IMR-90 (cell line): ENCODE results near the gene NRSN1. TPM values are rescaled to one million over a fixed set of nuclear protein-coding genes. Genes with fewer than 3 reads are reported as not detected.

Source experiments
- ATAC-seq: fragments of 200-7000 bp; cut with Tn5 transposase; 2 replicates; pipeline ENCODE4 v1.9.1; 2020; ENCODE audit warnings: low read depth, mild to moderate bottlenecking, moderate library complexity
- BruUV-seq: library from RNA; stranded (reverse); fragments of 400-500 nt; replicated peaks from 2 replicates; lab custom pipeline; 2021; lab: Mats Ljungman, UMichigan
- CTCF ChIA-PET: fragments of 300-600 bp; formaldehyde crosslinking; extraction: SDS; loops from one replicate; lab custom pipeline; 2021; ENCODE audit warnings: antibody characterized with exemption; lab: Yijun Ruan, JAX
- POLR2A ChIA-PET: fragments of 300-600 bp; sonication (Branson Sonifier 250); formaldehyde crosslinking; loops from one replicate; lab custom pipeline; 2022; ENCODE audit warnings: antibody characterized with exemption; ENCODE audit not compliant: unreplicated experiment; lab: Charles Lee
- DNase-seq: peaks from one replicate; pipeline ENCODE4 v3.0.0; 2013
- H2AFZ ChIP-seq: replicated peaks from 2 replicates; pipeline ENCODE3; 2013; ENCODE audit warnings: low read length, mild to moderate bottlenecking; ENCODE audit not compliant: poor library complexity
- H2AK5ac ChIP-seq: 2 replicates; pipeline ENCODE4 v1.6.1; 2013; ENCODE audit warnings: low read depth, low read length, inconsistent platforms
- H2AK9ac ChIP-seq: replicated peaks from 2 replicates; pipeline ENCODE3; 2013; ENCODE audit warnings: mild to moderate bottlenecking, low read depth, low read length, moderate library complexity; ENCODE audit not compliant: poor library complexity
- H2BK120ac ChIP-seq: 2 replicates; pipeline ENCODE4 v1.6.1; 2013; ENCODE audit warnings: low read depth, low read length, inconsistent platforms
- H2BK15ac ChIP-seq: 3 replicates; pipeline ENCODE4 v1.6.1; 2013; ENCODE audit warnings: low read depth, low read length, inconsistent platforms
- H2BK20ac ChIP-seq: 2 replicates; pipeline ENCODE4 v1.6.1; 2013; ENCODE audit warnings: low read depth, mild to moderate bottlenecking, inconsistent platforms, low read length, moderate library complexity
- H2BK5ac ChIP-seq: 2 replicates; pipeline ENCODE4 v1.6.1; 2013; ENCODE audit warnings: mild to moderate bottlenecking, low read depth, low read length, inconsistent platforms; ENCODE audit not compliant: poor library complexity, severe bottlenecking
- H3K14ac ChIP-seq: replicated peaks from 2 replicates; pipeline ENCODE4 v1.6.1; 2013; ENCODE audit warnings: low read depth, low read length, inconsistent platforms
- H3K18ac ChIP-seq: 2 replicates; pipeline ENCODE4 v1.6.1; 2013; ENCODE audit warnings: low read depth, low read length, control low read depth
- H3K23ac ChIP-seq: 2 replicates; pipeline ENCODE4 v1.6.1; 2013; ENCODE audit warnings: low read depth, low read length, inconsistent platforms
- H3K27ac ChIP-seq: 2 replicates; pipeline ENCODE4 v1.5.1; 2013; ENCODE audit warnings: mild to moderate bottlenecking, control low read depth, low read length; ENCODE audit not compliant: insufficient read depth
- H3K27me3 ChIP-seq: 2 replicates; pipeline ENCODE4 v1.6.1; 2013; ENCODE audit warnings: low read length; ENCODE audit not compliant: control insufficient read depth, insufficient read depth
- H3K36me3 ChIP-seq: 2 replicates; pipeline ENCODE4 v1.6.1; 2013; ENCODE audit warnings: low read length, mixed read lengths; ENCODE audit not compliant: control insufficient read depth, insufficient read depth
- H3K4ac ChIP-seq: 2 replicates; pipeline ENCODE4 v1.6.1; 2013; ENCODE audit warnings: low read depth, low read length, inconsistent platforms
- H3K4me1 ChIP-seq: 2 replicates; pipeline ENCODE4 v1.6.1; 2013; ENCODE audit warnings: low read length, mixed read lengths; ENCODE audit not compliant: control insufficient read depth, insufficient read depth
- H3K4me2 ChIP-seq: 2 replicates; pipeline ENCODE4 v1.6.1; 2013; ENCODE audit warnings: low read depth, mild to moderate bottlenecking, control low read depth, low read length, moderate library complexity
- H3K4me3 ChIP-seq: 2 replicates; pipeline ENCODE4 v1.5.1; 2013; ENCODE audit warnings: low read depth, mild to moderate bottlenecking, control low read depth, low read length, moderate library complexity; ENCODE audit not compliant: insufficient read depth
- H3K56ac ChIP-seq: 2 replicates; pipeline ENCODE4 v1.6.1; 2013; ENCODE audit warnings: low read length, inconsistent platforms; ENCODE audit not compliant: insufficient read depth; ENCODE audit errors: extremely low read depth
- H3K79me1 ChIP-seq, 2 experiments: 2 replicates each; pipeline ENCODE4 v1.6.1; 2013; ENCODE audit warnings: low read length in 2 of 2, inconsistent platforms in 1 of 2, low read depth in 1 of 2
- H3K9ac ChIP-seq: 2 replicates; pipeline ENCODE4 v1.6.1; 2013; ENCODE audit warnings: low read depth, low read length, control low read depth
- H3K9me1 ChIP-seq: 2 replicates; pipeline ENCODE4 v1.6.1; 2013; ENCODE audit warnings: low read length, inconsistent platforms; ENCODE audit not compliant: insufficient read depth
- H3K9me3 ChIP-seq: 2 replicates; pipeline ENCODE4 v1.6.1; 2013; ENCODE audit warnings: low read length; ENCODE audit not compliant: control insufficient read depth, insufficient read depth
- H4K20me1 ChIP-seq: 2 replicates; pipeline ENCODE4 v1.6.1; 2013; ENCODE audit warnings: low read length, inconsistent platforms; ENCODE audit not compliant: insufficient read depth
- H4K5ac ChIP-seq: 2 replicates; pipeline ENCODE4 v1.6.1; 2013; ENCODE audit warnings: mild to moderate bottlenecking, low read depth, low read length, control low read depth
- H4K8ac ChIP-seq, 2 experiments: 2 replicates each; pipeline ENCODE4 v1.6.1; 2013; ENCODE audit warnings: low read depth in 2 of 2, low read length in 2 of 2, control low read depth in 1 of 2, inconsistent platforms in 1 of 2
- H4K91ac ChIP-seq: 2 replicates; pipeline ENCODE4 v1.6.1; 2013; ENCODE audit warnings: low read depth, low read length, inconsistent platforms; ENCODE audit not compliant: insufficient read depth
- BHLHE40 ChIP-seq: fragments of 150-350 bp; IDR thresholded peaks from 2 replicates; pipeline ENCODE4 v1.6.1; 2016; ENCODE audit warnings: mild to moderate bottlenecking, low read depth, low read length
- CTCF ChIP-seq: conservative IDR thresholded peaks from 2 replicates; pipeline ENCODE4 v1.5.1; 2012; ENCODE audit warnings: mild to moderate bottlenecking, low read depth, low read length, improper control_type of control experiment
- MAZ ChIP-seq: IDR thresholded peaks from 2 replicates; pipeline ENCODE4 v1.6.1; 2012; ENCODE audit warnings: low read depth, mild to moderate bottlenecking, low read length, improper control_type of control experiment, moderate library complexity, borderline replicate concordance
- RAD21 ChIP-seq: IDR thresholded peaks from 2 replicates; pipeline ENCODE4 v1.6.1; 2012; ENCODE audit warnings: low read length, improper control_type of control experiment
- RCOR1 ChIP-seq: IDR thresholded peaks from 2 replicates; pipeline ENCODE4 v1.6.1; 2012; ENCODE audit warnings: mild to moderate bottlenecking, low read length, improper control_type of control experiment; ENCODE audit not compliant: insufficient replicate concordance
- RFX5 ChIP-seq: IDR thresholded peaks from 2 replicates; pipeline ENCODE4 v1.8.0; 2012; ENCODE audit warnings: low read depth, mild to moderate bottlenecking, low read length, moderate library complexity
- SMC3 ChIP-seq: fragments of 150-350 bp; IDR thresholded peaks from 2 replicates; pipeline ENCODE4 v1.6.1; 2016; ENCODE audit warnings: low read depth, mild to moderate bottlenecking, antibody characterized with exemption, low read length, moderate library complexity
- USF2 ChIP-seq: fragments of 150-350 bp; IDR thresholded peaks from 2 replicates; pipeline ENCODE4 v1.6.1; 2017; ENCODE audit warnings: mild to moderate bottlenecking, antibody characterized with exemption, low read length, low read depth
- WGBS, 2 experiments: methylation state at CpG; one replicate each; pipeline versions ENCODE4 v1.1.5 to v1.1.7; 2013; ENCODE audit warnings: missing lambda C conversion rate in 2 of 2; ENCODE audit not compliant: insufficient read length in 1 of 2; ENCODE audit errors: extremely low coverage in 2 of 2; 5-methylcytosine and 5-hydroxymethylcytosine counted together
- dilution Hi-C: fragments of 300-500 bp; cut with HindIII; formaldehyde crosslinking; loops from one replicate; pipeline ENCODE4 v1.14.3; 2018; ENCODE audit warnings: low sequenced_read_pairs; ENCODE audit not compliant: unreplicated experiment
- in situ Hi-C: fragments of 300-500 bp; cut with MboI; formaldehyde crosslinking; loops from 3 replicates; pipeline ENCODE4 v1.14.3; 2019; ENCODE audit warnings: low sequenced_read_pairs, inconsistent platforms, mixed read lengths
- intact Hi-C: fragments of 100-400 bp; cut with micrococcal nuclease; formaldehyde crosslinking; loops from 2 replicates; pipeline ENCODE4 v1.10.0; 2022
- polyA plus RNA-seq, 3 experiments: library from polyadenylated mRNA; depleted of rRNA; stranded (reverse); fragments of >200 nt; gene quantifications; 2 replicates each; pipeline ENCODE4 v1.2.3, GENCODE V29; 2012; ENCODE audit warnings: low replicate concordance in 1 of 3
- total RNA-seq: library from RNA; depleted of rRNA; stranded (reverse); fragments of >200 nt; gene quantifications from 2 replicates; pipeline ENCODE4 v1.2.3, GENCODE V29; 2012

NRSN1 gene
- total and polyA plus RNA-seq, 2 of the 4 experiments (the other 2 are of a cell fraction) = not detected

GRCh38 chr6:24117021-24117420 is 9.0 kb upstream of the NRSN1 start:
- no peaks in the 10 kb centered on the region for H4K20me1 ChIP-seq
- no peak overlapping the region for H3K4ac ChIP-seq
- H3K9me3 ChIP-seq = peaks cover 17% of the 10 kb centered on the region
- H3K56ac ChIP-seq = no peak overlapping the region
- BruUV-seq = no TSS peak
- in situ Hi-C loops (no loop called here), dilution Hi-C loops (no loop called here), intact Hi-C loops (no loop called here)
- TF ChIP-seq USF2 (no peak), CTCF (no peak), MAZ (no peak), SMC3 (no peak), RFX5 (no peak), RAD21 (no peak), RCOR1 (no peak), BHLHE40 (no peak)
- ATAC-seq (no peak), DNase-seq (no peak)
- no peaks in the 10 kb centered on the region for H3K36me3 ChIP-seq
- no peak overlapping the region for H2AFZ ChIP-seq
- WGBS, 2 experiments = no CpG with 5 or more reads among the region's 2 CpGs
- H4K91ac ChIP-seq = no peak overlapping the region
- no peaks in the 10 kb centered on the region for H3K79me1 ChIP-seq
- CTCF ChIA-PET = no interaction called here
- H4K8ac ChIP-seq = no peak overlapping the region
- H2AK5ac ChIP-seq = no peak overlapping the region
- H3K4me3 ChIP-seq = no peak overlapping the region
- H3K27me3 ChIP-seq = no peaks in the 10 kb centered on the region
- H3K4me1 ChIP-seq = no peaks in the 10 kb centered on the region
- no peak overlapping the region for H3K23ac ChIP-seq
- H2BK5ac ChIP-seq = no peak overlapping the region
- H2BK15ac ChIP-seq = no peak overlapping the region
- no peak overlapping the region for H3K27ac ChIP-seq
- H3K9me1 ChIP-seq = no peaks in the 10 kb centered on the region
- H3K14ac ChIP-seq = no peak overlapping the region
- no peak overlapping the region for H2BK20ac ChIP-seq
- H3K9ac ChIP-seq = no peak overlapping the region
- H4K5ac ChIP-seq = no peak overlapping the region
- H2BK120ac ChIP-seq = no peak overlapping the region
- POLR2A ChIA-PET = no interaction called here
- H3K4me2 ChIP-seq = no peak overlapping the region
- H2AK9ac ChIP-seq = no peak overlapping the region
- H3K18ac ChIP-seq = no peak overlapping the region
